GM10266 (cell line): ENCODE results near the gene TMEM127.

Experiments used
- DNase-seq: peaks from one replicate; pipeline ENCODE4 v3.0.0; 2012; ENCODE audit errors: extremely low spot score
- CTCF ChIP-seq: IDR thresholded peaks from 2 replicates; pipeline ENCODE4 v1.5.1; 2012; ENCODE audit warnings: mild to moderate bottlenecking, low read depth; ENCODE audit not compliant: control insufficient read depth, insufficient read depth; ENCODE audit errors: missing control alignments

The TMEM127 gene

GRCh38 chr2:96203130-96204028 lies 62.4 kb downstream of the TMEM127 start:
- peak; percentile 38 for DNase-seq
- TF ChIP-seq CTCF = no peak

- no peak for DNase-seq
- no peak for TF ChIP-seq CTCF
These were observed 63.5 kb downstream of the TMEM127 start for GRCh38 chr2:96202152-96202854.

GRCh38 chr2:96201338-96201737 lies 64.5 kb downstream of the TMEM127 start:
- TF ChIP-seq CTCF = no peak
- DNase-seq = no peak

- no peak for DNase-seq
- TF ChIP-seq CTCF = no peak
These were observed 66.9 kb downstream of the TMEM127 start for GRCh38 chr2:96198921-96199320.
